ENCODE results near the gene TTYH3.

TTYH3 gene

DNA sequence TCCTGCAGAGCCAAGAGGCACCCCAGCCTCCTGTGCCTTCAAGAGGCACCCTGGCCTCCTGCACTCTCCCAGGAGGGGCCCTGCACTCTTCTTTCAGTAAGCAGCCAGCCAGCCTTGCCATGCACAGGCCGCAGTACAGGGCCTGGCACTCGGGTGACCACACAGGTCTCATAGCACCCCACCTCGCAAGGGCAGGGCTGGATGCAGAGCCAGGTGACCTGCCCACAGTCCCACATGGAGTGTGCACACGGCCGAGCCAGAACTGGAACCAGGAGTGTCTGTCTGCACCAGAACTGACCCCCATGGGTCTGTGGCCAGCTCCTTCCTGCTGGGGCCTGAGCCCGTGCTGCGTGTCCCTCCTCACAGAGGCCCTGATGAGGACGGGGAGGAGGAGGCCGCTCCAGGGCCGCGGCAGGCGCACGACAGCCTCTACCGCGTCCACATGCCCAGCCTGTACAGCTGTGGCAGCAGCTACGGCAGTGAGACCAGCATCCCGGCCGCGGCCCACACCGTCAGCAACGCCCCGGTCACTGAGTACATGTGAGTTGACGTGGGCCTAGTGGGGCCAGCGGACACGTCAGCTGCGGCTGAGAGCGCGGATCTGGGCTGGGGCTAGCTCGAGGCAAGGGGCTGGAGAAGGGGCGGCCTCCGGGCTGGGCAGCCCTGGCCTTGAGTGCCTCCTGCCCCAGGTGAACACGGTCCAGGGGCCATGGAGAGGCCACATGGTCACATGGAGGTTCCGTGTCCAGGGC is 26.3 kb downstream of the TTYH3 start:
- TF ChIP-seq, protein P1, sequence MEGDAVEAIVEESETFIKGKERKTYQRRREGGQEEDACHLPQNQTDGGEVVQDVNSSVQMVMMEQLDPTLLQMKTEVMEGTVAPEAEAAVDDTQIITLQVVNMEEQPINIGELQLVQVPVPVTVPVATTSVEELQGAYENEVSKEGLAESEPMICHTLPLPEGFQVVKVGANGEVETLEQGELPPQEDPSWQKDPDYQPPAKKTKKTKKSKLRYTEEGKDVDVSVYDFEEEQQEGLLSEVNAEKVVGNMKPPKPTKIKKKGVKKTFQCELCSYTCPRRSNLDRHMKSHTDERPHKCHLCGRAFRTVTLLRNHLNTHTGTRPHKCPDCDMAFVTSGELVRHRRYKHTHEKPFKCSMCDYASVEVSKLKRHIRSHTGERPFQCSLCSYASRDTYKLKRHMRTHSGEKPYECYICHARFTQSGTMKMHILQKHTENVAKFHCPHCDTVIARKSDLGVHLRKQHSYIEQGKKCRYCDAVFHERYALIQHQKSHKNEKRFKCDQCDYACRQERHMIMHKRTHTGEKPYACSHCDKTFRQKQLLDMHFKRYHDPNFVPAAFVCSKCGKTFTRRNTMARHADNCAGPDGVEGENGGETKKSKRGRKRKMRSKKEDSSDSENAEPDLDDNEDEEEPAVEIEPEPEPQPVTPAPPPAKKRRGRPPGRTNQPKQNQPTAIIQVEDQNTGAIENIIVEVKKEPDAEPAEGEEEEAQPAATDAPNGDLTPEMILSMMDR (IDR thresholded peaks at IDR 0.05; ENCODE audit: unreplicated experiment in 3 of 3): no peak
- Mint-ChIP-seq H3K9me3 (no peaks in the 10 kb centered on the region), H3K36me3 (ENCODE audit: low read depth) (peaks cover 6% of the 10 kb centered on the region), H3K4me1 (no peaks in the 10 kb centered on the region), H3K4me3 (no peak overlapping the region), H3K27ac (no peak overlapping the region), H3K27me3 (ENCODE audit: low read depth) (no peaks in the 10 kb centered on the region)

DNA sequence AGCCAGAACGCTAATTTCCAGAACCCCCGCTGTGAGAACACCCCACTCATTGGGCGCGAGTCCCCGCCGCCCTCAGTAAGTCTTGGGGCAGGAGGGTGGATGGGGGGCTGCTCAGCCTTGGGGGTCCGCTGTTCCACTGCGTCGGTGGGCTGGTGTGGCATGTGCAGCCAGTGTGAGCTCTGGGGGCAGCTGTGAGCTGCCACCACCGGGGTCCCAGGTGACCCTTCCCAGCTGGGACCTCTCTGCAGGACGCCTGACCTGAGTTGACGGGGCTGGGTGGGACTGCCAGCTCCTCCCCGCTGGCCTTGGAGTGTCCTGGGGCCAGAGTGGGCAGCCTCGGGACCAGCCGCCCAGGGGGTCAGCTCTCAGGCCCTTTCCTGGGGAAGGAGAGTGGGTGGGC is 27.2 kb downstream of the TTYH3 start:
- H3K27me3 Mint-ChIP-seq (ENCODE audit: low read depth): no peaks in the 10 kb centered on the region
- no peaks in the 10 kb centered on the region for H3K9me3 Mint-ChIP-seq
- peaks cover 6% of the 10 kb centered on the region for H3K36me3 Mint-ChIP-seq (ENCODE audit: low read depth)
- H3K4me1 Mint-ChIP-seq: no peaks in the 10 kb centered on the region
- TF ChIP-seq, protein P1 (IDR thresholded peaks at IDR 0.05; ENCODE audit: unreplicated experiment in 3 of 3): no peak
- H3K27ac Mint-ChIP-seq: no peak overlapping the region
- H3K4me3 Mint-ChIP-seq: no peak overlapping the region

DNA sequence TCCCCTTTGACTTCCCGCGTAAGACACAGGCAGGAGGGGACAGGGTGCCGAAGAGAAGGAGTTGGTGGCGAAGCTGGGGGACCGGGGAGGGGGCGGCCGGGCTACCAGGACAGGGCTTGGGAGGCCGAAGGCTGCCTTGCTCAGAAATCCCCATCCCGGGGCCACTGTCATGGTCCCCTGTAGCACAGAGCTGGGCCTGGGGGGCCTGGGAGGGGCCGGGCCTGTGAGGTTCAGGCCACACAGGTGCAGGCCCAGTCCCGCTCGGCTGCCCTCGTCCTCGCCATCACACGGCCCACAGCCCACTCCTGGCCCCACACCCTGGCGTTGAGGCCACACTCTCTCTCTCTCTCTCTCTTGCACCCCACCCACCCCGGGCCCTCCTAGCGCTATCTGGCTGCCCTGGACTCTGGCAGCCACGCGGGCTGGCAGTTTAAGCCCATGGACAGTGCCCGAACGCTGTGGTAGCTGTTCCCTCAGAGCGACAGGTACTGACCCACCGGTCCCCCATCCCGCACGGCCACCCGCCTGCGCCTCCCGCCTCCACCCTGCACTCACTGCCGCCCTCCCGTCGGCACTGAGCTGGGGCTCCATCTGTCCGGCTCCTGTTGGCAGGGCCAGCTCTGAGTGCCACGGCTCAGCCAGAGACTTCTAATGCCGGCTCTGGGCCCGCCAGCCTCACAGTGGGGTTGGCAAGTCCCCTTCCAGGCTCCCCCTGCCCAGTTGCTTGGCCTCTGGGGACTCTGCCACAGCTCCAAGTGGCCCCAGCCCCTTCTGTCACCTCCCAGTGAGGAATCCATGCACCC is 28.0 kb downstream of the TTYH3 start:
- no peak overlapping the region for H3K4me3 Mint-ChIP-seq
- no peaks in the 10 kb centered on the region for H3K4me1 Mint-ChIP-seq
- H3K9me3 Mint-ChIP-seq: no peaks in the 10 kb centered on the region
- H3K27ac Mint-ChIP-seq: no peak overlapping the region
- H3K27me3 Mint-ChIP-seq (ENCODE audit: low read depth): no peaks in the 10 kb centered on the region
- peaks cover 6% of the 10 kb centered on the region for H3K36me3 Mint-ChIP-seq (ENCODE audit: low read depth)
- TF ChIP-seq, protein P1 (IDR thresholded peaks at IDR 0.05; ENCODE audit: unreplicated experiment in 3 of 3): no peak

DNA sequence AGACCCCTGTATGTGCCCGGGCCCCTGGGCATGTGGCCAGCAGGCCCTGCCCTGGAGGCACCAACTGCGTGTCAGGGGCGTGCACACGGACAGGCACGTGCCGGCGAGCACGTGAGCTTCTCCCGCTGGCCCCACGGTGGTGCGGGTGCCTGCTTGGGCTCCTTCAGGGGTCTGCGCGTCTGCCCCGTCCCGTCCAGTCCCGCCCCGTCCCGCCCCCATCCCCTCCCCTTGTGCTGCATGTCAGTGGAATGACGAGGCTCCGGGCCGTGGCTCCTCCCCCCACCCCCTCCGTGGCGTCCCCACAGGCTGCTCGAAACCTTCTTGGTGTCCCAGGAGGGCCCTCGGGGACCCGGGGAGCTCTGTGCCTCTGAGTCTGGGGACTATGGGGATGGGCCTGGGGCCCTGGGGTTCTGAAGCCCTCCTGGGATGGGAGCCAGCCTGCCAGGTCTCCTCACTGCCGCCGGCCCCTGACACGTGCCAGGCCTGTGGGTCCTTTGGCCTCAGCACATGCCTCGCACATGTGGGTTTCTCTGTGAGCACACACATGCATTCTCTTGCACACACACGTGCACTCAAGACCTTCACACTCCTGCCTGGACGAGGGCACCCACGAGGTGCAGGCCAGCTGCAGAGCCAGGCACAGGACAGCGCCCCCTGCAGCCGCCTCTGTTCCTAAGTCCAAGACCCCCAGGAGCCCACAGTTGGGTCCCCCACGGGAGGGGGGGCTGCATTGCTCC is 28.7 kb downstream of the TTYH3 start:
- TF ChIP-seq, protein P1 (IDR thresholded peaks at IDR 0.05; ENCODE audit: unreplicated experiment in 3 of 3): peak; percentile 23 to 25 (median 25)
- no peaks in the 10 kb centered on the region for H3K27me3 Mint-ChIP-seq (ENCODE audit: low read depth)
- no peaks in the 10 kb centered on the region for H3K9me3 Mint-ChIP-seq
- no peak overlapping the region for H3K27ac Mint-ChIP-seq
- H3K36me3 Mint-ChIP-seq (ENCODE audit: low read depth): peaks cover 6% of the 10 kb centered on the region
- no peaks in the 10 kb centered on the region for H3K4me1 Mint-ChIP-seq
- no peak overlapping the region for H3K4me3 Mint-ChIP-seq

DNA sequence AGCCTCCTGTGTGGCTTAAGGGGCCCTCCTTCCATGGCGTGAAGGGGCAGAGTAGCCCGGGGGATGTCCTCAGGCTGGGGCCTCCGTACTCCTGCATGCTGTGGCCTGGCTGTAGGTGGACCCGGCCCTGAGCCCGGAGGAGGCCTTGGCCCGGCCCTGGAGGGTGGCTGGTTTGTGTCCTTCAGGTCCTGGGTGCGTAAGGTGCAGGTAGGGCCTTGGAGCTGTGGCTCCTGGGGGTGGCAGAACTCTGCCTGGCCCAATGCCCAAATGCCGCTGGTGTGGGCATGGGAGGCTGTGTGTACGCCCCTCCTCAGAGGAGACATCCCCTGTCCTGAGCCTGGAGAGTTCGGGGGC is 29.3 kb downstream of the TTYH3 start:
- no peaks in the 10 kb centered on the region for H3K9me3 Mint-ChIP-seq

More for the DNA sequence above, 29.3 kb downstream of the TTYH3 start:
- Mint-ChIP-seq H3K36me3 (ENCODE audit: low read depth) (peaks cover 6% of the 10 kb centered on the region), H3K27me3 (ENCODE audit: low read depth) (no peaks in the 10 kb centered on the region), H3K27ac (no peak overlapping the region), H3K4me3 (no peak overlapping the region), H3K4me1 (no peaks in the 10 kb centered on the region)
- TF ChIP-seq, protein P1 (IDR thresholded peaks at IDR 0.05; ENCODE audit: unreplicated experiment in 3 of 3): peak in 1 of 3 experiments; percentile 1
